ENCODE measurements around the gene NUPR2. TPM values are rescaled to one million over a fixed set of nuclear protein-coding genes. Genes with fewer than 3 reads are reported as not detected.

The NUPR2 gene
- total and polyA plus RNA-seq, 4 donors: not detected

Other genes with a start within 250 kb of the NUPR2 start
- 1 to 10 TPM; 1.6 to 3.9 TPM for gene ZNF713, start 229.0 kb downstream of the NUPR2 start, total RNA-seq
- under 1 TPM; 0.39 to 0.43 TPM for gene ZNF713, start 229.0 kb downstream of the NUPR2 start, polyA plus RNA-seq
- gene MRPS17, start 164.5 kb downstream of the NUPR2 start, total RNA-seq: 10 to 100 TPM in 1 of 2 donors, 1 to 10 TPM in 1; 7.2 to 10.6 TPM
- 10 to 100 TPM; 10.8 to 39.7 TPM for gene MRPS17, start 164.5 kb downstream of the NUPR2 start, polyA plus RNA-seq
- gene NIPSNAP2, start 151.8 kb downstream of the NUPR2 start, total RNA-seq: 10 to 100 TPM; 11.6 to 20.4 TPM
- 10 to 100 TPM in 1 of 2 donors, 1 to 10 TPM in 1; 6.0 to 11.9 TPM for gene NIPSNAP2, start 151.8 kb downstream of the NUPR2 start, polyA plus RNA-seq
- gene PSPH, start 65.0 kb downstream of the NUPR2 start, total RNA-seq: 10 to 100 TPM; 10.6 to 35.9 TPM
- gene PSPH, start 65.0 kb downstream of the NUPR2 start, polyA plus RNA-seq: 1 to 10 TPM; 5.5 to 7.4 TPM
- gene CCT6A, start 64.7 kb downstream of the NUPR2 start, total RNA-seq: 10 to 100 TPM; 48.6 to 80.0 TPM
- gene CCT6A, start 64.7 kb downstream of the NUPR2 start, polyA plus RNA-seq: 10 to 100 TPM; 44.6 to 49.5 TPM
- gene SUMF2, start 52.1 kb downstream of the NUPR2 start, total RNA-seq: 100 to 1,000 TPM in 1 of 2 donors, 10 to 100 TPM in 1; 75.3 to 104 TPM
- gene SUMF2, start 52.1 kb downstream of the NUPR2 start, polyA plus RNA-seq: 10 to 100 TPM; 67.1 to 74.2 TPM
- gene PHKG1, start 23.5 kb downstream of the NUPR2 start, total RNA-seq: 1 to 10 TPM in 1 of 2 donors, under 1 TPM in 1; 0.19 to 1.0 TPM
- gene PHKG1, start 23.5 kb downstream of the NUPR2 start, polyA plus RNA-seq: under 1 TPM; 0.18 to 0.30 TPM
- 100 to 1,000 TPM; 169 to 182 TPM for gene CHCHD2, start 9.9 kb downstream of the NUPR2 start, total RNA-seq
- gene CHCHD2, start 9.9 kb downstream of the NUPR2 start, polyA plus RNA-seq: 100 to 1,000 TPM; 322 to 356 TPM

All from liver (tissue), 4 donors.